ENCODE data around the gene HINFP. TPM values are rescaled to one million over a fixed set of nuclear protein-coding genes. Genes with fewer than 3 reads are reported as not detected.

The HINFP gene
- polyA plus RNA-seq, 6 donors from 2014 or later = 7.0 to 19.3 (median 9.9) TPM

GRCh38 chr11:119144825-119145486 lies 23.6 kb downstream of the HINFP start:
- Mint-ChIP-seq H3K27me3 (peaks cover 43 to 57% (median 54%) of the 10 kb centered on the region in 3 donors), H3K36me3 (no peaks in the 10 kb centered on the region), H3K4me3 (no peak overlapping the region), H3K4me1 (peaks cover 12 to 16% (median 12%) of the 10 kb centered on the region in 3 donors), H3K27ac (no peak overlapping the region), H3K9me3 (peaks cover 0 to 5% (median 0%) of the 10 kb centered on the region in 7 donors)
- DNase-seq (peak; percentile 22), ATAC-seq (ENCODE audit: low read depth in 2 of 2) (peak; percentile 61 to 68)

- H3K4me3 Mint-ChIP-seq = no peak overlapping the region
- no peak overlapping the region for H3K27ac Mint-ChIP-seq
- peaks cover 48 to 60% (median 53%) of the 10 kb centered on the region in 3 donors for H3K27me3 Mint-ChIP-seq
- no peaks in the 10 kb centered on the region for H3K36me3 Mint-ChIP-seq
- peaks cover 0 to 5% (median 0%) of the 10 kb centered on the region in 7 donors for H3K9me3 Mint-ChIP-seq
- ATAC-seq (ENCODE audit: low read depth in 2 of 2) (no peak), DNase-seq (no peak)
- peaks cover 12 to 16% (median 15%) of the 10 kb centered on the region in 3 donors for H3K4me1 Mint-ChIP-seq
Measured at GRCh38 chr11:119145551-119145950, 24.2 kb downstream of the HINFP start.

- Mint-ChIP-seq H3K4me3 (peak overlapping the region; percentile 16 to 88 (median 77)), H3K27ac (no peak overlapping the region), H3K27me3 (peaks cover 57 to 75% (median 62%) of the 10 kb centered on the region in 3 donors), H3K4me1 (peaks cover 12 to 17% (median 16%) of the 10 kb centered on the region in 3 donors), H3K36me3 (no peaks in the 10 kb centered on the region), H3K9me3 (peaks cover 0 to 5% (median 0%) of the 10 kb centered on the region in 7 donors)
- DNase-seq (no peak), ATAC-seq (ENCODE audit: low read depth in 2 of 2) (peak in 1 of 2 donors; percentile 20)
Measured at GRCh38 chr11:119147604-119148333, 26.4 kb downstream of the HINFP start.

- H3K4me1 Mint-ChIP-seq = peaks cover 12 to 17% (median 16%) of the 10 kb centered on the region in 3 donors
- no peak overlapping the region for H3K27ac Mint-ChIP-seq
- H3K36me3 Mint-ChIP-seq = no peaks in the 10 kb centered on the region
- no peak for DNase-seq
- H3K4me3 Mint-ChIP-seq = peak overlapping the region; percentile 66 to 94 (median 79)
- H3K9me3 Mint-ChIP-seq = peaks cover 0 to 3% (median 0%) of the 10 kb centered on the region in 7 donors
- peaks cover 56 to 78% (median 63%) of the 10 kb centered on the region in 3 donors for H3K27me3 Mint-ChIP-seq
- no peak for ATAC-seq (ENCODE audit: low read depth in 2 of 2)
Measured at GRCh38 chr11:119148720-119149017, 27.3 kb downstream of the HINFP start.

- H3K36me3 Mint-ChIP-seq = no peaks in the 10 kb centered on the region
- peak; percentile 6 for DNase-seq
- peaks cover 53 to 81% (median 64%) of the 10 kb centered on the region in 3 donors for H3K27me3 Mint-ChIP-seq
- no peak within 1 kb of the TSS for H3K27ac Mint-ChIP-seq
- peak; percentile 41 to 57 for ATAC-seq (ENCODE audit: low read depth in 2 of 2)
- H3K9me3 Mint-ChIP-seq = peaks cover 0 to 3% (median 0%) of the 10 kb centered on the region in 7 donors
- H3K4me1 Mint-ChIP-seq = peaks cover 12 to 17% (median 16%) of the 10 kb centered on the region in 3 donors
- H3K4me3 Mint-ChIP-seq = peak within 1 kb of the TSS; percentile 72 to 94 (median 80)
Measured at GRCh38 chr11:119149018-119149785, 27.8 kb downstream of the HINFP start, which contains the start of gene ABCG4. Gene ABCG4 (plus strand): TSS chr11:119149052. CDS start chr11:119149966, 914 bp downstream.

- no peak overlapping the region for H3K27ac Mint-ChIP-seq
- DNase-seq = no peak
- H3K4me1 Mint-ChIP-seq = peaks cover 12 to 17% (median 16%) of the 10 kb centered on the region in 3 donors
- peak in 1 of 2 donors; percentile 2 for ATAC-seq (ENCODE audit: low read depth in 2 of 2)
- H3K4me3 Mint-ChIP-seq = peak overlapping the region; percentile 9 to 88 (median 70)
- H3K9me3 Mint-ChIP-seq = peaks cover 0 to 3% (median 0%) of the 10 kb centered on the region in 7 donors
- H3K27me3 Mint-ChIP-seq = peaks cover 51 to 81% (median 66%) of the 10 kb centered on the region in 3 donors
- H3K36me3 Mint-ChIP-seq = no peaks in the 10 kb centered on the region
Measured at GRCh38 chr11:119149786-119150275, 28.5 kb downstream of the HINFP start.

- DNase-seq (no peak), ATAC-seq (ENCODE audit: low read depth in 2 of 2) (no peak)
- peaks cover 12 to 22% (median 19%) of the 10 kb centered on the region in 3 donors for H3K4me1 Mint-ChIP-seq
- no peak overlapping the region for H3K4me3 Mint-ChIP-seq
- H3K27ac Mint-ChIP-seq = peak overlapping the region in 1 of 6 donors; percentile 42
- no peaks in the 10 kb centered on the region for H3K36me3 Mint-ChIP-seq
- H3K27me3 Mint-ChIP-seq = peaks cover 40 to 81% (median 68%) of the 10 kb centered on the region in 3 donors
- peaks cover 0 to 3% (median 0%) of the 10 kb centered on the region in 7 donors for H3K9me3 Mint-ChIP-seq
Measured at GRCh38 chr11:119152043-119152442, 30.7 kb downstream of the HINFP start.

- Mint-ChIP-seq H3K9me3 (peaks cover 0 to 2% (median 0%) of the 10 kb centered on the region in 7 donors), H3K27ac (no peak overlapping the region)
Measured at GRCh38 chr11:119152604-119153003, 31.2 kb downstream of the HINFP start.

GRCh38 chr11:119153049-119153818 lies 31.9 kb downstream of the HINFP start:
- ATAC-seq (ENCODE audit: low read depth in 2 of 2) = no peak
- Mint-ChIP-seq H3K27me3 (peaks cover 28 to 69% (median 56%) of the 10 kb centered on the region in 3 donors), H3K27ac (peak overlapping the region in 1 of 6 donors; percentile 87), H3K4me1 (peaks cover 7 to 14% (median 14%) of the 10 kb centered on the region in 3 donors), H3K9me3 (no peaks in the 10 kb centered on the region), H3K4me3 (no peak overlapping the region), H3K36me3 (no peaks in the 10 kb centered on the region)
- DNase-seq = no peak

More at GRCh38 chr11:119152604-119153003, 31.2 kb downstream of the HINFP start:
- DNase-seq (no peak), ATAC-seq (ENCODE audit: low read depth in 2 of 2) (no peak)
- Mint-ChIP-seq H3K36me3 (no peaks in the 10 kb centered on the region), H3K4me1 (peaks cover 12 to 21% (median 19%) of the 10 kb centered on the region in 3 donors), H3K4me3 (no peak overlapping the region), H3K27me3 (peaks cover 35 to 75% (median 62%) of the 10 kb centered on the region in 3 donors)

GRCh38 chr11:119154178-119154577 lies 32.8 kb downstream of the HINFP start:
- Mint-ChIP-seq H3K27ac (no peak overlapping the region), H3K4me1 (peaks cover 0 to 10% (median 9%) of the 10 kb centered on the region in 3 donors), H3K9me3 (peaks cover 0 to 2% (median 0%) of the 10 kb centered on the region in 7 donors), H3K4me3 (no peak overlapping the region), H3K27me3 (peaks cover 24 to 73% (median 53%) of the 10 kb centered on the region in 3 donors), H3K36me3 (no peaks in the 10 kb centered on the region)
- no peak for ATAC-seq (ENCODE audit: low read depth in 2 of 2)
- no peak for DNase-seq

- DNase-seq (no peak), ATAC-seq (ENCODE audit: low read depth in 2 of 2) (no peak)
- peaks cover 18 to 61% (median 52%) of the 10 kb centered on the region in 3 donors for H3K27me3 Mint-ChIP-seq
- H3K4me1 Mint-ChIP-seq = peaks cover 0 to 6% (median 2%) of the 10 kb centered on the region in 3 donors
- H3K36me3 Mint-ChIP-seq = no peaks in the 10 kb centered on the region
- peak overlapping the region in 2 of 6 donors; percentile 39 to 49 for H3K27ac Mint-ChIP-seq
- peaks cover 0 to 2% (median 0%) of the 10 kb centered on the region in 7 donors for H3K9me3 Mint-ChIP-seq
- peak overlapping the region in 1 of 8 donors; percentile 31 for H3K4me3 Mint-ChIP-seq
Measured at GRCh38 chr11:119155733-119156492, 34.5 kb downstream of the HINFP start.
